ENCODE data around the gene TBC1D19. TPM values are rescaled to one million over a fixed set of nuclear protein-coding genes. Genes with fewer than 3 reads are reported as not detected.

TBC1D19 gene
- total and polyA plus RNA-seq, 9 of the 15 experiments (the other 6 are each of a cell fraction or from before 2014, with no cell fraction given) = 0.73 to 5.6 (median 3.7) TPM

- TF ChIP-seq HINFP (tag; conservative IDR thresholded peaks at IDR 0.05; ENCODE audit: low read depth) = no peak
- TF ChIP-seq PURB (CRISPR knock-in tag; IDR thresholded peaks at IDR 0.05; ENCODE audit: low read depth) = no peak
- no peak for TF ChIP-seq ZNF507 (tag; conservative IDR thresholded peaks at IDR 0.05)
- no peak for TF ChIP-seq ZNF408 (CRISPR knock-in tag; IDR thresholded peaks at IDR 0.05; ENCODE audit: low read depth)
- TF ChIP-seq IFI16 (CRISPR knock-in tag; IDR thresholded peaks at IDR 0.05) = no peak
- TF ChIP-seq ZNF431 (CRISPR knock-in tag; IDR thresholded peaks at IDR 0.05) = no peak
- TF ChIP-seq ZNF551 (CRISPR knock-in tag; IDR thresholded peaks at IDR 0.05) = no peak
- TF ChIP-seq NCOR1 (IDR thresholded peaks at IDR 0.05) = no peak
- no peak for TF ChIP-seq ZNF398 (CRISPR knock-in tag; IDR thresholded peaks at IDR 0.05)
- peak; percentile 61; the same call in 1 of the 2 replicates for TF ChIP-seq GATAD2B (IDR thresholded peaks at IDR 0.05; ENCODE audit: borderline replicate concordance)
- no peak for TF ChIP-seq ZNF77 (CRISPR knock-in tag; IDR thresholded peaks at IDR 0.05)
- TF ChIP-seq ETV5 (CRISPR knock-in tag; IDR thresholded peaks at IDR 0.05; ENCODE audit: low read depth) = no peak
- TF ChIP-seq ZBTB11 (CRISPR knock-in tag; IDR thresholded peaks at IDR 0.05) = peak; percentile 97 to 100 (median 99)
- peak; percentile 39; the same call in 1 of the 2 replicates for TF ChIP-seq ZBTB9 (CRISPR knock-in tag; IDR thresholded peaks at IDR 0.05)
These were observed at the start of gene TBC1D19 (continued) for GRCh38 chr4:26583865-26584652.
